Kidney glomerular epithelial cell (primary cell): Measurements from ENCODE around the gene CALD1.
A peak's percentile ranks its signal among the peaks of the same experiment; 100 is the strongest.
"Not testable (repeated sequence)": the region's sequence is repeated elsewhere in the genome, so short reads cannot be mapped to it uniquely, and the experiment has no call there.

ENCODE experiments used
- DNase-seq: peaks from one replicate; lab custom pipeline; 2025; lab: John Stamatoyannopoulos, UW

The CALD1 gene

GRCh38 chr7:134949171-134949570 lies 169.7 kb downstream of the CALD1 start:
- DNase-seq = no peak

GRCh38 chr7:134954197-134955082 lies 175.0 kb downstream of the CALD1 start:
- DNase-seq = no peak

GRCh38 chr7:134957005-134957404 lies 177.6 kb downstream of the CALD1 start:
- no peak for DNase-seq

GRCh38 chr7:134959810-134960209 lies 180.4 kb downstream of the CALD1 start:
- DNase-seq = no peak

GRCh38 chr7:134962270-134962780 lies 182.9 kb downstream of the CALD1 start:
- no peak for DNase-seq

DNA sequence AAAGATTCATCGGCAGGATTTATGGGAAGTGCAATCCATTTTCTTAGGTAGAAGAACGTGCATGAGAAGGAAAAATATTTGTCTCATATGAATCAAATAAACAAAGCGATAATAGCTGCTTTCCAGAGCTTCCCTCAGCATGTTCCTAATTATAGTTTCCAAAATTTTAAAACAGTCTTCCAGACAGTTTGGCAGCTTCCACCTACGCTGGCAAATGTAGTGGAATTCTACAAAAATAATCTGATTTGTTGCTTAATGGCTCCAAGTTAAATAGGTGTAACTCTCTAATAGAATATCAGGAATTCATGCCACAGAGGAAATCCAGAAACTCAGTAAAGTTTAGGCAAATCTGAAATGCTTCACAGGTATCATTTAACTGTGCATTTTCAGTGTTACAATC lies 183.6 kb downstream of the CALD1 start:
- no peak for DNase-seq

GRCh38 chr7:134966691-134967090 lies 187.3 kb downstream of the CALD1 start:
- no peak for DNase-seq

GRCh38 chr7:134968110-134968509 lies 188.7 kb downstream of the CALD1 start:
- no peak for DNase-seq

- not testable (repeated sequence) for DNase-seq
These were observed 202.2 kb downstream of the CALD1 start for GRCh38 chr7:134981645-134982044.

DNA sequence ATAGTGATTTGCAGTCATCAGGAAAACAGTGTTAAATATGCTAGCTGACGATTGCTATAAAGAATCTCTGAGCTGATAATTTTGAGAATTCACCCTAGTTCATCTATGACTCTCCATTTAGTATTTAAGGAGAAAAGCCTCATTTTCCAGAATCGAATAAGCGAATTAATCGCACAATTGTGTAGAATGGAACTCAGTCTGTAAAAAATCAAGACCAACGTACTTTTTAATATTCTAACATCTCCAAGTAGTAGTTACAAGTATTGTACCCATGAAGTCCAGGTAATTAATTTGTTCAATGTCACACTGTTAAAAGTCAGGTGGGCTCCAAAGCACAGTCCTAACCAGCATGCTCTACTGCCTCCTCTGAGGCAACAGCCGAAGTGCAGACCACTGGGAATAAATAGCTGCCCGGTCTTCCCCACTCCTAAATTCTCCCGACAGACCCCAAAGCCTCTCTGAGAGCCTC lies 206.5 kb downstream of the CALD1 start:
- no peak for DNase-seq

DNA sequence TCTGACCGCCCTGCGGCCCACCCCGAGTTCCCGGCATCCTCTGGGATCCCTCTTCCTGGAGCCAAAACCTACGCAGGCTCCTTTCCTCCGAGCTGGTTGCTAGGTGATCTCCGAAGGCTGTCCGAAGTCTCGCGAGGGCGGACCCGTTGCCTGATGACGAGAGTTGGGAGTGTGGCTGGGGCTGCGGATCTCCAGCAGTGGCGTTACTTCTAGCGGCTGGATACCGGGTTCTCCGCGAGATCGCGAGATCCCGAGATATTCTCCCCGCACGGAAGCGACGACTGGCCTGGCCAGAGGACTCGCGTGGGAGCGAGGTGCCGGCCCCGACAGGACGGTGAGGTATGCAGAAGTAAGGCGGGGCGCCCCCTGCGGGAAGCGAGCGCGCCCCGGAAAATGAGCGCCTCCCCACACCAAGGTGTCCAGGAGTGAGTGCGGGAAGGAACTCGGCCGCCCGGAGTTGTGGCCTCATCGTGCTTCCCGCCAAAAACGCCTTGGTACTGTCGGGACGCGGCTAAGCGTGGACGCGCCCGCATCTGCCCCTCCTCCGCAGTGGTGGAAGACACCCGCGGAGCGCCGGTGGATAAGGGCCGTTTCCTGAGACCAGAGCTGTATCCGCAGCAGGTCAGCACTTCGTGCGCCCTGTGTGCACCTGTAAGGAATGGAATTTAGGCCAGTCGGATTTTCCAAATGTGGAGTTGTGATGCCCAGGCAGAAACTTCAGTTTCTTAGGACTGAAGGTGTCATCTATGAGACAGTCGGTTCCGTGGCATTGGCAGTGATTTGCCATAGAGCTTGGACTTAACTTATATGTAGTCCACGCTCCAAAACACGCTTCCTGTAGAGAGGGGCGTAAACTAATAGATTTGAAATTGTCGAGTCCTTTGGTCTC lies 207.2 kb downstream of the CALD1 start, which contains the start of gene AGBL3:
Gene AGBL3, plus strand, starts transcription at position 146 of the 889 bp plus-strand sequence. CDS start 1,426 bp downstream, outside the sequence.
- DNase-seq = peak; percentile 96

DNA sequence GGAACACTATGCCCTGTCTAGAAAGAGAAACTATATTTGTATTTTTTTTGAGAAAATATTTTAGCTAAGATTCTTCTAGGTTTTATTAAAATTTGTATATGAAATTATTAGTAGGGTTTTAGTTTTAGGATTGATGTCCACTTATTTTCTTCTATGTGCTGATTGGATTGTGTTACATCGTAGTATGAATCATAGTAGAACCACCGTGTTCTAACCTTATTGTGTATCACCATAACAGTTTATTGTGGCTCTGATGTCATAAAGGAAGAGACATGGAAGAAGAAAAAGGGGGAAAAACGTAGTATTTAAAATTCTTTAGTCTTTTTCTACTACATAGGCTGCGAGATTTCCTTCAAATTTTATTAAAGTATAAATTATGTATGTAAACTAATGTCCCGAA lies 208.7 kb downstream of the CALD1 start:
- peak; percentile 20 for DNase-seq

DNA sequence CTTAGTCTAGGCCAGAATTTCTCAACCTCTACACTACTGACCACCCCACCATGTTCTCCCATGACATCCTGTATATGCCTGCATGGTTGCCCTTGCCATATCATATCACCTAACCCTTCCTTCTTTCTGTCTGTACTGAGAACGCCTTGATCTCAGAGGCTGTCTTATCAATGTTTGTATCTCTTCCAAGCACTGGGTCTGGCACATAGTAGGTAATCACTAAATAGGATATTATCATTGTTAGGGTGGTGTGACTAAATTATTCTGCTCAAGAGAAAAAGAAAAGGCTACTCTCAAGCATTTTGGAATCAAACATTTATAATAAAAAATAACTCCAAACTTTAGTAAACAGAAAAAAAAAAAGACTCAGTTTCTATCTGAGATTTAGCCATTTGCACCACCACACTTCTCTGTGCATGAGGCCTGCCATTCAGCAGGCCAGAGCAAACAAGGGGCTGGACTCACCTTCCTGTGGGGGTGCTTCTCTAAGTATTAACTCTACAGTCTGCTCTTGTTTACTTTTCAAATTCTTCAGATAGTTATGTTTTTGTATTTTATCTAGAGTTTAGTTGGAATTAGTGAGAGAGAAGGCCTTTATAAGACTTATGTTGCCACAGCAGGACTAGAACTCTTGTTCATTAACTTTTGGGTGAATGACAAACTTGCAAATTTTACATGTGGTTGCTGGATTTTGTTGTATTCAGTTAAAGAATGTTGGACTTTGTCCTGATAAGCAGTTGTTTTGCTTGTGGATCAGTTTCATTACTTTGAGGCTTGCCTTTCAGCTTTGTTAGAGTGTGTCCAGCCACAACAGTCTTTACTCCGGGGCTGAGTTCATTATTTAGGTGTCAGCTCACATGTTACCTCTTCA lies 212.3 kb downstream of the CALD1 start:
- DNase-seq = peak; percentile 59

DNA sequence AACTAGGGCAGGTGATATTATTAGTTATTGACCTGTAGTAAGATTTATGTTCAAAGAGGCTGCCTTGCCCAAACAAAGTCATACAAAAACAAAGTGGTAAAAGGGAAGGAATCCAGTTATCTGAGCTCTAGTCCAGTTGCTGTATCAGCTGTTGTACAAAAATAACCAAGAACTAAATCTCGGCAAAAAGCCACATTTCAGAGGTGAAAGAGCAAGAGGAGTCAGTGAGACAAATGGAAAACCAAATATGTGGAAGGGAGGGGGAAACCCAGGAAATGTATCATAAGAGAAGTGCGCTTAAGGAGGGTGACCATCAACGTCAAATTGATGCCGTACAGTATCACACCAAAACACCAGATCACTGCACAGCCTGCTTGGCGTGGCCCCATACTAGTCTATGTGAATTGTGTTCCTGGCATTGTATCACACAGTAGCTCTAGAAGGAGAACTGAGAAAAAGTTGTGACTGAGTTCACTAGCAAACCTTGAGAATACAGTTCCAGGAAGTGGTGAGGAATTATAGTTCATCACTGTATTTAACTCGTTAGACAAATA lies 213.3 kb downstream of the CALD1 start:
- peak; percentile 35 for DNase-seq

GRCh38 chr7:134993877-134994456 lies 214.5 kb downstream of the CALD1 start:
- DNase-seq = no peak

- DNase-seq = no peak
These were observed 216.0 kb downstream of the CALD1 start for GRCh38 chr7:134995239-134996096.

GRCh38 chr7:134996097-134996550 lies 216.7 kb downstream of the CALD1 start:
- peak; percentile 23 for DNase-seq

GRCh38 chr7:134997214-134997885 lies 217.9 kb downstream of the CALD1 start:
- no peak for DNase-seq

GRCh38 chr7:134999136-134999535 lies 219.7 kb downstream of the CALD1 start:
- DNase-seq = no peak
